T47D (cell line): ENCODE measurements around the gene PTCH1.

Source experiments
- DNase-seq, 2 experiments: peaks; one replicate each; pipeline versions ENCODE4 v3.0.0 to v3.0.0-alpha.2; 2011 to 2012; ENCODE audit warnings: low read depth in 1 of 2, low spot score in 1 of 2
- JUND ChIP-seq: IDR thresholded peaks from 2 replicates; pipeline ENCODE4 v1.6.1; 2012; ENCODE audit warnings: low read depth
- in situ Hi-C: cut with HindIII; loops from 2 replicates; pipeline ENCODE4 v1.10.0; 2016; ENCODE audit warnings: low sequenced_read_pairs, low pct_unique_long_range_greater_than_20kb

PTCH1 gene

GRCh38 chr9:95488954-95489353, 27.8 kb downstream of the PTCH1 start:
- DNase-seq, result no peak
- in situ Hi-C loops, result no loop called here
- TF ChIP-seq JUND, result no peak

- in situ Hi-C loops, result no loop called here
- no peak for TF ChIP-seq JUND
- DNase-seq, result peak in 1 of 2 experiments; percentile 75
These were observed 30.5 kb downstream of the PTCH1 start for GRCh38 chr9:95486318-95486717.

DNA sequence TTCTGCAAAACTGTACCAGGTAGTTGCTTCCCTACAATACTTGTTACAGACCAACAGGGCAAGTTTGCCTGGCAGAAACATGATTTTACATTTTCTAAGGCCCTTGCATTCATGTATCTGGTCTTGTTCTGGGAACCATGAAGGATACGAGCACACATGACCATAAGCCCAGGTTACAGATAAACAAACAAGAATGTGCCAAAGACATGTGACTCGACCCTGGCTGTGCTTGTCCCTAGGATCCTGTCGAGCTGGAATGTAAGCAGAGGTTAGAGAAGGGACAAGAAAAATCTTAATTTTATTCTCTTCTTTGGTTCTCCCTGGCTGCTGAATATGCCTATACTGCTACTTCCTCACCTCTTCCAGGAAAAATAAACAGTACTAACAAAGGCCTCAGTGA, 32.5 kb downstream of the PTCH1 start:
- peak in 1 of 2 experiments; percentile 13 for DNase-seq
- in situ Hi-C loops, result no loop called here
- no peak for TF ChIP-seq JUND

- no peak for DNase-seq
- in situ Hi-C loops, result no loop called here
- TF ChIP-seq JUND, result no peak
These were observed 33.3 kb downstream of the PTCH1 start for GRCh38 chr9:95483431-95483830.

DNA sequence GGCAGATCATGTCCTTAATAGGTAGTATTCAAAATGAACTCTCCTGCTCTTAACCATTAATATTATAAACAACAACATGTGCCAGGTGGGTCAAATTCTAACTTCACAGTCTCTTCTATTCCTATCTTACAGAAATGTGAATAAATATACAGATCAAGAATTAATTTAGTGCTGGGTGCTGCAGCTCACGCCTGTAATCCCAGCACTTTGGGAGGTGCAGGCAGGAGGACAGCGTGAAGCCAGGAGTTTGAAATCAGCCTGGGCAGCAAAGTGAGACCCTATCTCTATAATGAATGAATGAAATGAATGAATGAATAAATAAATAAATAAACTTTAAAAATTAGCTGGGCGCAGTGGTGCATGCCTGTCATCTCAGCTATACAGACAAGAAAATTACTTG, 34.1 kb downstream of the PTCH1 start:
- TF ChIP-seq JUND, result no peak
- in situ Hi-C loops, result no loop called here
- no peak for DNase-seq

- in situ Hi-C loops, result no loop called here
- TF ChIP-seq JUND, result no peak
- no peak for DNase-seq
These were observed 35.8 kb downstream of the PTCH1 start for GRCh38 chr9:95481000-95481399.

DNA sequence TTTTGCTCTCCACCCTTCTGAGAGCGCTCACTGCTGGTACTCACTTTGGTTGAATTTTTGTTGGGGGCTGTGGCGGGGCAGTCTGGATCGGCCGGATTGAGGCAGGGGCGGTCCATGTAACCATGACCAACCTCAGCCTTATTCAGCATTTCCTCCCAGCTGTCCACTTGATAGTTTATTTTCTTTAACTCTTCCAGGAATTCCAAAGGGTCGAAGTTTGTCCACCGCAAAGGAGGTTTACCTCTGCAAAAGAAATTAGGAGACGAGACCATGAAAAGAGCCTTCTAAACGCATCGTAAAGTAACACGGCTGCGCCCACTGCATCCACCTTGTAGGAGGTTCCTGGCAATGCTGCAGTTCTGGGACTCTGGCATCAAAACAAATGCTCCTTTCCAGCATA, 36.4 kb downstream of the PTCH1 start:
- in situ Hi-C loops, result no loop called here
- TF ChIP-seq JUND, result no peak
- no peak for DNase-seq

GRCh38 chr9:95479330-95479729, 37.4 kb downstream of the PTCH1 start:
- in situ Hi-C loops, result no loop called here
- no peak for DNase-seq
- TF ChIP-seq JUND, result no peak

GRCh38 chr9:95478335-95478734, 38.4 kb downstream of the PTCH1 start:
- DNase-seq, result no peak
- in situ Hi-C loops, result no loop called here
- TF ChIP-seq JUND, result no peak

GRCh38 chr9:95477885-95478284, 38.9 kb downstream of the PTCH1 start:
- in situ Hi-C loops, result no loop called here
- DNase-seq, result no peak
- no peak for TF ChIP-seq JUND

DNA sequence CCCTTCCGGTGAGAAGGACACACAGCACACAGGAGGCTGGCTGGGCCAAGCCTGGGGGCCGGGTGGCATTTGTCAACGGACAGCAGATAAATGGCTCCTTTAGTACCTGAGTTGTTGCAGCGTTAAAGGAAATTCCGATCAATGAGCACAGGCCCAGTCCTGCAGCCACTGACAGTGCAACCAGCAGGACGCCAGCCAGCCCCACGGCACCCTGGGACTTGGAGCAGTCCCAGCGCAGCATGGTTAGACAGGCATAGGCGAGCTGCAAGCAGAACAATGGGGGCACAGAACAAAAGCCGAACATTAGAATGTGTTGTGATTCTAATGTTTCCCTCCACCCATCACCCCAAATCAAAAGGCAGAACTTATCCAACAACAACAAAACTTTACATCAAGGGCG, 39.3 kb downstream of the PTCH1 start:
- no peak for TF ChIP-seq JUND
- DNase-seq, result no peak
- in situ Hi-C loops, result no loop called here

DNA sequence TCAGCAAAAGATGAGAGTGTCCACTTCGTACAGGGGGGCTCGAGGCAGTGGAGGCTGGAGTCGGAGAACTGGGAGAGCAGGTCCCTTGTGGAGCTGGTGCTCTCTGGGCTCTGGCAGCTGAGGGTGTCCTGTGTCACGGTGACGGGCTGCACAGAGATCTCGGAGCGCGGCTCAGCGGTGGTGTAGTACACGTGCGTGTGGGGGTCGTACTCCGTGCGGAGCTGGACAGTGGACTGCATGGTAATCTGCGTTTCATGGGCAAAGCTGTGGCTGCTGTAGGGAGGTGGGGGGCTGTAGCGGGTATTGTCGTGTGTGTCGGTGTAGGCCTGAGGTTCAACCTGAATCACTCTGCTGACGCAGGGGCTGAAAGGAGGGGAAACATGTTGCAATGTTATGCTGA, 48.0 kb downstream of the PTCH1 start:
- in situ Hi-C loops, result no loop called here
- no peak for TF ChIP-seq JUND
- DNase-seq, result no peak

DNA sequence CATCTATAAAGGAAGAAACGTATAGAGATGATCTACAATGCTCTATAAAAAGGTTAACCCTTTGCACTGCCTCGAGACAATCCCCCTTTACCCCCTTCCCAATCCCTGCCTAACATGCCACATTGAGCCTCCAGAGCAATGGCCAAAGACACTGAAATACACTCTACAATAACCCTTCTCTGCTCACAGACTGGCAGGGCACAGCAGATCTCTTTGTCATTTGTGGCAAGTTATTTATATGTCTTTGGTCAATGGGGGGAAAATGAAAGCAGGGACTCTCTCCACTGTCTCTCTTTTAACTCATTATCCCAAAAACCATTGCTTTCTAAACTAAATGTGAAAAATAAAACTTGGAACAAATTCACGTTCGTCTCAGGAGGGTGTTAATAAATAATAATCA, 51.7 kb downstream of the PTCH1 start:
- in situ Hi-C loops, result no loop called here
- no peak for DNase-seq
- TF ChIP-seq JUND, result no peak

DNA sequence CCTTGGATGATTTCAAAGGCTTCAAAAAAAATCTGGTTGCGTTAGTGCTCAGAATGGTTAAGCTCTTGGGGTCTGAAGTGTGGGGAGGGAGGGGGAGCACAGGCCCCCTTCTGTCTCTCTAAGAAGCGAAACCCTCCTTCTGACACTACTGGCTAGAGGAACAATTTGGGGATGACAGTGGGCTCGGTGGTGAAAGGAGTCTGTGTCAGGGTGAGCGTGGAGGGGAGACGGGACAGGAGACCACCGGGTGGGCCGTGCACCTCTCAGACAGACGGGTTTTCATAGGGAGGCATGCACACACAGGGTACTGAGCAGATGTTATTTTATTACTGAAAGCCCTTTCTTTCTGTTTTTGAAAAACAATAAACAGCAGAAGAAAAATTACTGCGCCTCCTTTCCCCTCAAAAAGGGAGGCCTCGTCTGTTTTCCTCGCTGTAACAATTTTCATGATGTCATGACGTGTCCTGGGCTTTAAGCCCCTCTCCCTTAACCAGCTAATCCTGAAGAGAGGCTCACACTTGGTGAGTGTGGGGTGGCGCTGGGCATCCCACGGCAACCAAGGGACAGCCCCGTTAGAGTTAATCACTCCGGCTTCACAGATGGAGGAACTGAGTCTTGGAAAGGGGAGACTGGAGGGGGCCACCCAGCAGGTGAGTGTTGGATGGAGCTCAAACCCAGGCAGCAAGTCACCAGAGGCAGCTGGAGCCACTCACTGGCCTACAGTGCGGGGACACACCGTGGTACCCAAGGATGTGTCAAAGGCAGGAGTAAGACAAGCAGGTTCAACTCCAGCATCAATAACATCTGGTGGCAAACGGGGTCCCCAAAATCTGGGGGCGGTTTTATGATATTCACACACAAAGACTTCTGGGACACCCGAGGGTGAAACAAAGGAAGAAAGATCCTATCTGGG, 53.4 kb downstream of the PTCH1 start:
- no peak for DNase-seq
- TF ChIP-seq JUND, result no peak
- in situ Hi-C loops, result no loop called here
